Stimulated activated effector memory CD8-positive, alpha-beta T cell treated with anti-CD3 and anti-CD28 coated beads, Interleukin-12 subunit alpha, Interleukin-12 subunit beta, amount 100 ng/mL, for 72 hours (primary cell): ENCODE data around the gene ATP6V0E1.
"Not testable (repeated sequence)": the region's sequence is repeated elsewhere in the genome, so short reads cannot be mapped to it uniquely, and the experiment has no call there.

Experiments used
- ATAC-seq: fragments of 150-1000 bp; cut with Tn5 transposase; 2 replicates; pipeline ENCODE4 v1.10.0; 2021
- DNase-seq, 2 donors: peaks; one replicate each; pipeline ENCODE4 v3.0.0; 2021 to 2022; ENCODE audit warnings: low spot score in 2 of 2
- H3K27ac Mint-ChIP-seq: one replicate; pipeline ENCODE4 v1.8.0; 2022; ENCODE audit warnings: mild to moderate bottlenecking, mixed read lengths
- H3K36me3 Mint-ChIP-seq: one replicate; pipeline ENCODE4 v1.8.0; 2022; ENCODE audit warnings: mild to moderate bottlenecking, mixed read lengths
- H3K4me1 Mint-ChIP-seq: one replicate; pipeline ENCODE4 v1.8.0; 2022; ENCODE audit warnings: mixed read lengths
- H3K4me3 Mint-ChIP-seq: one replicate; pipeline ENCODE4 v1.8.0; 2022; ENCODE audit warnings: mild to moderate bottlenecking, mixed read lengths
- H3K9me3 Mint-ChIP-seq: one replicate; pipeline ENCODE4 v1.8.0; 2022; ENCODE audit warnings: mixed read lengths

ATP6V0E1 gene

DNA sequence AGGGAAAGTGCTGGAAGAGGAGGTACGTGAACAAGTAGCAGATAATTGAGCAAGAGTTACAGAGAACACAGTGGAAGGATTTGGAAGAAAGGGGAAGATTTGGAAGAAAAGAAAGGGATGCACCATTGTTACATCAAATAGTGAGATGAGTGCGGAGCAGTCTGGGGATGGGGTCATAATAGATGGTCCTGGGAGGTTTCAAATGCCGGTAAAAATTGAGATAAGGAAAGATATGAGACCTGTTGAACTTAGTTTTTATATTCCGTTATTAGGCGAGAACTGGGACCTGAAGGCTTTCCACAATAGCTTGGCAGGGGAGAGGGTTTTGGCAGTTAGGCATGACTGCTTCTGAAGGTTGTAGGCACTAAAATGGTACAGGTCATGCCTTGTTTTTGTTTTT, 20.9 kb downstream of the ATP6V0E1 start:
- peaks cover 13% of the 10 kb centered on the region for H3K36me3 Mint-ChIP-seq
- H3K4me1 Mint-ChIP-seq, result peaks cover 71% of the 10 kb centered on the region
- no peaks in the 10 kb centered on the region for H3K9me3 Mint-ChIP-seq
- no peak overlapping the region for H3K27ac Mint-ChIP-seq
- H3K4me3 Mint-ChIP-seq, result no peak overlapping the region
- ATAC-seq (no peak), DNase-seq (no peak)

GRCh38 chr5:173010021-173010420, 26.4 kb downstream of the ATP6V0E1 start:
- Mint-ChIP-seq H3K4me3 (no peak overlapping the region), H3K4me1 (peaks cover 56% of the 10 kb centered on the region), H3K36me3 (peaks cover 31% of the 10 kb centered on the region), H3K9me3 (no peaks in the 10 kb centered on the region), H3K27ac (peak overlapping the region; percentile 2)
- no peak for DNase-seq
- ATAC-seq, result peak; percentile 80

GRCh38 chr5:173010547-173011464, 27.2 kb downstream of the ATP6V0E1 start:
- DNase-seq (no peak), ATAC-seq (no peak)
- peaks cover 59% of the 10 kb centered on the region for H3K4me1 Mint-ChIP-seq
- H3K4me3 Mint-ChIP-seq, result no peak overlapping the region
- peak overlapping the region; percentile 2 for H3K27ac Mint-ChIP-seq
- H3K9me3 Mint-ChIP-seq, result no peaks in the 10 kb centered on the region
- H3K36me3 Mint-ChIP-seq, result peaks cover 31% of the 10 kb centered on the region

GRCh38 chr5:173011566-173011965, 28.0 kb downstream of the ATP6V0E1 start:
- peaks cover 31% of the 10 kb centered on the region for H3K36me3 Mint-ChIP-seq
- no peaks in the 10 kb centered on the region for H3K9me3 Mint-ChIP-seq
- H3K4me1 Mint-ChIP-seq, result peaks cover 59% of the 10 kb centered on the region
- DNase-seq (no peak), ATAC-seq (no peak)
- no peak overlapping the region for H3K4me3 Mint-ChIP-seq
- H3K27ac Mint-ChIP-seq, result no peak overlapping the region

- DNase-seq (no peak), ATAC-seq (no peak)
- H3K27ac Mint-ChIP-seq, result no peak overlapping the region
- H3K4me1 Mint-ChIP-seq, result peaks cover 52% of the 10 kb centered on the region
- H3K4me3 Mint-ChIP-seq, result no peak overlapping the region
- peaks cover 34% of the 10 kb centered on the region for H3K36me3 Mint-ChIP-seq
- H3K9me3 Mint-ChIP-seq, result no peaks in the 10 kb centered on the region
Measured at GRCh38 chr5:173012882-173013281, 29.3 kb downstream of the ATP6V0E1 start.

- DNase-seq (no peak), ATAC-seq (no peak)
- Mint-ChIP-seq H3K27ac (no peak overlapping the region), H3K4me1 (peaks cover 48% of the 10 kb centered on the region), H3K9me3 (no peaks in the 10 kb centered on the region), H3K4me3 (no peak overlapping the region), H3K36me3 (peaks cover 44% of the 10 kb centered on the region)
Measured at GRCh38 chr5:173014671-173015070, 31.1 kb downstream of the ATP6V0E1 start.

DNA sequence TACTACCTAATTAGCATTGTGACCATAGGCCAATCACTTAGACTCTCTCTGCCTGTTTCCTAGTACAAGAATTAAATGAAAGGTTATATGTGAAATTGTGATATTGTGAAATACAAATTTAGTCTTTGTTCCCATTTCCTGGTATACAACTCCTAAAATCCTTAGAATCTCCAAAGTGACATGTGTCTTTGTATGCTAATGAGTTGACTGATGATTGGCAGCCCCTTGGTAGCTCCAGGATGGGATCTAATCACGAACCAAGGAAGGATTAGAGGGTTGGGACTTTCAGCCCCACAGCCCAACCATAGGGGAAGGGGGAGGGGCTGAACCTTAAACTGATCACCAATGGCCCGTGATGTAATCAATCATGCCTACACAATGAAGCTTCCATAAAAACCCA, 31.6 kb downstream of the ATP6V0E1 start:
- Mint-ChIP-seq H3K36me3 (peaks cover 49% of the 10 kb centered on the region), H3K27ac (no peak overlapping the region), H3K4me1 (peaks cover 42% of the 10 kb centered on the region), H3K4me3 (no peak overlapping the region), H3K9me3 (no peaks in the 10 kb centered on the region)
- DNase-seq, result no peak
- no peak for ATAC-seq

DNA sequence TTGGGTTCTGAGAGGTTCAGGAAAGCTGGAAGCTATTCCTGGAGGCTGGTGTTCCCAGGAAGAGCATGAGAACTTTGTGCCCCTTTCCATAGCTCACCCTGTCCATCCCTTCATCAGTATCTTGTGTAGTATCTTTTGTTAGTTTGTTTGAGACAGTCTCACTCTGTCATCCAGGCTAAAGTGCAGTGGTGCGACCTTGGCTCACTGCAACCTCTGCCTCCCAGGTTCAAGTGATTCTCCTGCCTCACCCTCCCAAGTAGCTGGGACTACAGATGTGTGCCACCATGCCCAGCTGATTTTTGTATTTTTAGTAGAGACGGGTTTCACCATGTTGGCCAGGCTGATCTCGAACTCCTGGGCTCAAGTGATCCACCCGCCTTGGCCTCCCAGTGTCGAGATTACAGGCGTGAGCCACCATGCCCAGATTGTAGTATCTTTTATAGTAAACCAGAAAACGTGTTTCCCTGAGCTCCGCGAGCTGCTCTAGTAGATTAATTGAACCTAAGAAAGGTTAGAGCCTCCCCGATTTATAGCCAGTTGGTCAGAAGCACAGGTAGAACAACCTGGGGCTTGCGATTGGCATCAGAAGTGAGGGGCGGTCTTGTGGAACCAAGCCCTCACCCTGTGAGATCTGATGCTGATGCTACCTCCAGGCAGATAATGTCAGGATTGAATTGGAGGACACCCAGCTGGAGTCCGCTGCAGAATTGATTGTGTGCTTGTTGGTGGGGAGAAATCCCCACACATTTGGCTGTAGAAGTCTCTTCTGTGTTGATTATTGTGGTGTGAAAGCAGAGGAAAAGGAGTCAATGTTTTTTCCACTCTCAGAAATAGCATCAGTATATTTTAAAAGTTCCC, 32.3 kb downstream of the ATP6V0E1 start:
- peak overlapping the region; percentile 85 for H3K27ac Mint-ChIP-seq
- no peaks in the 10 kb centered on the region for H3K9me3 Mint-ChIP-seq
- peaks cover 38% of the 10 kb centered on the region for H3K4me1 Mint-ChIP-seq
- no peak overlapping the region for H3K4me3 Mint-ChIP-seq
- H3K36me3 Mint-ChIP-seq, result peaks cover 51% of the 10 kb centered on the region
- no peak for ATAC-seq
- DNase-seq, result no peak

DNA sequence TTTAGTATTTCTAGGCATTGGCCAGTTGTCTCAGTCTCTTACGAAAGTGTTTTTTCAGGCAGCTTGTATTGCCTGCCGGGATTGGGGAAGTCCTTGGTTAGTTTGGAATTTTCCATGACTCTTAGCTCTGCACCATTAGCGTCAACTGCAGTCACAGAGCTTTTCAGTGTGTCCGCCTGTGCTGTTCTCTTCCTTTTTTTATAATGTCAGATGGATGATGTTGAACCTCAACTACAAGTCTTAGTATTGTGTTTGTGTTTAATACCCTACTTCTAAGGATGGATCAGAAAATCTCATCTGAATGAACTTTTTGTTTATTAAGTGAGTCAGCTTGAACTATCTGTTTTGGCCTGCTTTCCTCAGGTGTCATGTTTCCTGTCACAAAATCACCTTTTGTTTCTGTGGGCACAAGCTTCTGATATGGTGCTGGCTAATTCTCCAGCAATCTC, 33.1 kb downstream of the ATP6V0E1 start:
- Mint-ChIP-seq H3K27ac (peak overlapping the region; percentile 85), H3K36me3 (peaks cover 51% of the 10 kb centered on the region), H3K4me1 (peaks cover 42% of the 10 kb centered on the region), H3K9me3 (no peaks in the 10 kb centered on the region), H3K4me3 (no peak overlapping the region)
- ATAC-seq (peak; percentile 37), DNase-seq (no peak)

DNA sequence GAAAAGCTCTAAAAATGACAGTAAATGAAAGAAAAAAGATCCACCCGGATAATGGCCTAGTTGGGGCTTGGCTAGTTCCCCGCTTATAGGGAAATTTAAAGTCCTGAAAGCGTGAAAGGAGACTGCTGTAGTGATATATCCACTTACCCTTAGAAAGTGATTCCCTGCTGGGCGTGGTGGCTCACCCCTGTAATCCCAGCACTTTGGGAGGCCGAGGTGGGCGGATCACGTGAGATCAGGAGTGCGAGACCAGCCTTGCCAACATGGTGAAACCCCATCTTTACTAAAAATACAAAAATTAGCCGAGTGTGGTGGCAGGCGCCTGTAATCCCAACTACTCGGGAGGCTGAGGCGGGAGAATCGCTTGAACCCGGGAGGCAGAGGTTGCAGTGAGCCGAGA, 33.5 kb downstream of the ATP6V0E1 start:
- not testable (repeated sequence) for H3K4me3 Mint-ChIP-seq, H3K9me3 Mint-ChIP-seq, ATAC-seq, DNase-seq
- Mint-ChIP-seq H3K4me1 (peaks cover 38% of the 10 kb centered on the region), H3K36me3 (peaks cover 51% of the 10 kb centered on the region), H3K27ac (peak overlapping the region; percentile 85)

DNA sequence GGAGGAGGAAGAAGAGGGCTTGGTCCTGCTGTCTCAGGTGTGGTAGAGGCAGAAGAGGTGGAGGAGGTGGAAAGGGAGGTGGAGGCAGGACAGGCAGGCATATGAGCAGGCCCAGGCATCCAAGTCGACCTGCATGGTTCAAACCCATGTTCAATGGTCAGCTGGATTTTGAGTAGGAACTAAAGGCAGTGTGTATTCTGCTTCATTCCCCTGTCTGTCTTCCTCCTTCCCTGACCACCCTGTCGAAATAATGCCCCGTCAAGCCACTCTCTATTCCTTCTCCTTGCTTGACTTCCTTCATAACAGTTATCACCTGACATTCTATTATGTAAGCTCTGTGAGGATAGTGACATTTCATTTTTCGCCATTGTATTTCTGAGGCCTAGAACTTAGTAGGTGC, 34.8 kb downstream of the ATP6V0E1 start:
- Mint-ChIP-seq H3K4me1 (peaks cover 38% of the 10 kb centered on the region), H3K27ac (peak overlapping the region; percentile 20), H3K9me3 (no peaks in the 10 kb centered on the region), H3K36me3 (peaks cover 51% of the 10 kb centered on the region), H3K4me3 (no peak overlapping the region)
- DNase-seq (no peak), ATAC-seq (no peak)

GRCh38 chr5:173020154-173020581, 36.6 kb downstream of the ATP6V0E1 start:
- H3K4me1 Mint-ChIP-seq, result peaks cover 31% of the 10 kb centered on the region
- peaks cover 68% of the 10 kb centered on the region for H3K36me3 Mint-ChIP-seq
- DNase-seq (no peak), ATAC-seq (no peak)
- H3K9me3 Mint-ChIP-seq, result no peaks in the 10 kb centered on the region
- no peak overlapping the region for H3K4me3 Mint-ChIP-seq
- H3K27ac Mint-ChIP-seq, result peak overlapping the region; percentile 5

- H3K9me3 Mint-ChIP-seq, result no peaks in the 10 kb centered on the region
Measured at GRCh38 chr5:173020643-173021042, 37.1 kb downstream of the ATP6V0E1 start.

DNA sequence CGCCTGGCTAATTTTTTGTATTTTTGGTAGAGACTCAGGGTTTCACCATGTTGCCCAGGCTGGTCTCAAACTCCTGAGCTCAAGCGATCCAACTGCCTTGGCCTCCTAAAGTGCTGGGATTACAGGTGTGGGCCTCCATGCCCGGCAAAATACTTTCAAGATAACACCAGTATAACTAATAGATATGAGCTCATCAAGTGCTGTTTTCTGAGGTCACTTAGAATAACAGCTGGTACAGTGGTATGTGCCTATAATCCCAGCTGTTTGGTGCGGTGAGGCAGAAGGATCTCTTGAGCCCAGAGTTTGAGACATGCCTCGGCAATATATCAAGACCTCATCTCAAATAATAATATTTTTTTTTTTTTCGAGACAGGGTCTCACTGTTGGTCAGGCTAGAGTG, 42.1 kb downstream of the ATP6V0E1 start:
- DNase-seq (no peak), ATAC-seq (no peak)
- H3K36me3 Mint-ChIP-seq, result peaks cover 64% of the 10 kb centered on the region
- no peak overlapping the region for H3K27ac Mint-ChIP-seq
- peaks cover 11% of the 10 kb centered on the region for H3K4me1 Mint-ChIP-seq
- H3K4me3 Mint-ChIP-seq, result no peak overlapping the region
- H3K9me3 Mint-ChIP-seq, result no peaks in the 10 kb centered on the region

More at GRCh38 chr5:173020643-173021042, 37.1 kb downstream of the ATP6V0E1 start:
- no peak overlapping the region for H3K4me3 Mint-ChIP-seq
- H3K36me3 Mint-ChIP-seq, result peaks cover 73% of the 10 kb centered on the region
- DNase-seq (no peak), ATAC-seq (no peak)
- peak overlapping the region; percentile 61 for H3K27ac Mint-ChIP-seq
- H3K4me1 Mint-ChIP-seq, result peaks cover 26% of the 10 kb centered on the region

GRCh38 chr5:173027905-173028304, 44.3 kb downstream of the ATP6V0E1 start:
- H3K27ac Mint-ChIP-seq, result no peak overlapping the region

More at GRCh38 chr5:173027905-173028304, 44.3 kb downstream of the ATP6V0E1 start:
- no peak overlapping the region for H3K4me3 Mint-ChIP-seq
- no peaks in the 10 kb centered on the region for H3K4me1 Mint-ChIP-seq
- no peak for DNase-seq
- ATAC-seq, result no peak
- peaks cover 54% of the 10 kb centered on the region for H3K36me3 Mint-ChIP-seq
- no peaks in the 10 kb centered on the region for H3K9me3 Mint-ChIP-seq
